K562 (cell line): ENCODE measurements around the gene KLHL35. TPM values are rescaled to one million over a fixed set of nuclear protein-coding genes. Genes with fewer than 3 reads are reported as not detected.

Source experiments
- ARID3A ChIP-seq: IDR thresholded peaks from 2 replicates; pipeline ENCODE4 v1.6.1; 2012; ENCODE audit warnings: low read depth, low read length, improper control_type of control experiment, borderline replicate concordance
- ARNT ChIP-seq, 2 experiments: fragments of 450-650 bp; IDR thresholded peaks; 2 replicates each; pipeline ENCODE4 v1.6.1; 2016; ENCODE audit warnings: mild to moderate bottlenecking in 1 of 2
- BRD9 ChIP-seq: fragments of 450-650 bp; IDR thresholded peaks from 2 replicates; pipeline ENCODE4 v1.6.1; 2018; ENCODE audit warnings: low read depth; ENCODE audit not compliant: partially characterized antibody
- E2F6 ChIP-seq, 2 experiments: IDR thresholded peaks; 2 replicates each; pipeline ENCODE4 v1.6.1; 2011; ENCODE audit warnings: borderline replicate concordance in 1 of 2, control low read depth in 1 of 2, low read depth in 1 of 2, low read length in 1 of 2, mild to moderate bottlenecking in 1 of 2, mixed read lengths in 1 of 2, moderate library complexity in 1 of 2; ENCODE audit not compliant: insufficient read depth in 1 of 2, insufficient read length in 1 of 2, poor library complexity in 1 of 2, severe bottlenecking in 1 of 2; ENCODE audit errors: extremely low read depth in 1 of 2
- HINFP ChIP-seq: fragments of 450-650 bp; conservative IDR thresholded peaks from 2 replicates; pipeline ENCODE4 v1.6.1; 2016; ENCODE audit warnings: missing genetic modification characterization, low read depth, mild to moderate bottlenecking, control low read depth, missing compliant biosample characterization
- MTA2 ChIP-seq: fragments of 450-650 bp; IDR thresholded peaks from 2 replicates; pipeline ENCODE4 v1.6.1; 2016; ENCODE audit warnings: low read depth
- RFX7 ChIP-seq: fragments of 250-450 bp; sonication (Bioruptor Pico); IDR thresholded peaks from 2 replicates; pipeline ENCODE4 v1.5.1; 2021; ENCODE audit warnings: mild to moderate bottlenecking
- SFPQ ChIP-seq: fragments of 200-400 bp; formaldehyde crosslinking; IDR thresholded peaks from 2 replicates; pipeline ENCODE4 v1.6.1; 2017; ENCODE audit warnings: mild to moderate bottlenecking, low read depth, low read length, moderate library complexity
- SMC3 ChIP-seq: conservative IDR thresholded peaks from 2 replicates; pipeline ENCODE4 v1.6.1; 2011; ENCODE audit warnings: low read depth, low read length, improper control_type of control experiment; ENCODE audit not compliant: insufficient read depth
- SP2 ChIP-seq: IDR thresholded peaks from 2 replicates; pipeline ENCODE4 v1.6.1; 2011; ENCODE audit warnings: mild to moderate bottlenecking, low read depth, low read length, moderate library complexity; ENCODE audit not compliant: poor library complexity, severe bottlenecking; ENCODE audit errors: extremely low read depth
- VEZF1 ChIP-seq: fragments of 200-800 bp; sonication (Bioruptor generic); IDR thresholded peaks from 2 replicates; pipeline ENCODE4 v1.6.1; 2017; ENCODE audit warnings: missing genetic modification characterization, missing compliant biosample characterization
- ZBTB49 ChIP-seq: sonication (generic); formaldehyde crosslinking; IDR thresholded peaks from 2 replicates; pipeline ENCODE4 v1.8.0; 2022; ENCODE audit warnings: missing genetic modification reagents, mild to moderate bottlenecking, borderline replicate concordance
- ZNF449 ChIP-seq: fragments of 250-450 bp; sonication (Bioruptor Pico); IDR thresholded peaks from 2 replicates; pipeline ENCODE4 v1.8.0; 2022; ENCODE audit warnings: moderate library complexity, mild to moderate bottlenecking, inconsistent platforms
- polyA plus RNA-seq, 8 experiments: library from polyadenylated mRNA; depleted of rRNA in 4 of 8; stranded (reverse) in 5 of 8; unstranded in 3 of 8; fragments of >200 nt; fragmentation: Nextera tagmentation in 2 of 8; fragmentation: Illumina TruSeq in 1 of 8; extraction: Ambion mirVana in 2 of 8; extraction: Trizol in 1 of 8; gene quantifications; 2 replicates each; pipeline versions ENCODE4 v1.2.1 to v1.2.3, GENCODE V29; 2011 to 2014; ENCODE audit warnings: inconsistent platforms in 1 of 8, missing spikeins in 1 of 8
- total RNA-seq, 7 experiments: library from RNA; depleted of rRNA in 6 of 7; stranded (reverse); fragments of >200 nt in 6 of 7; fragmentation: Illumina TruSeq in 2 of 7; extraction: Trizol in 2 of 7; gene quantifications; 2 replicates each; pipeline versions ENCODE4 v1.2.1 to v1.2.3, GENCODE V29; 2011 to 2021; ENCODE audit warnings: low replicate concordance in 1 of 7

Gene KLHL35
- total and polyA plus RNA-seq, 9 of the 15 experiments (the other 6 are each of a cell fraction or from before 2014, with no cell fraction given), result not detected

- TF ChIP-seq ZBTB49 (CRISPR knock-in tag), result no peak
- TF ChIP-seq HINFP (tag), result no peak
- TF ChIP-seq BRD9, result no peak
- TF ChIP-seq ARID3A, result peak; percentile 42; the same call in 1 of the 2 replicates
- TF ChIP-seq SFPQ, result no peak
- TF ChIP-seq ARNT (IDR thresholded peaks at IDR 0.05), result peak in 1 of 2 experiments; percentile 54; a peak in 1 of 4 replicates
- TF ChIP-seq SMC3, result no peak
- peak; percentile 63 for TF ChIP-seq VEZF1 (CRISPR knock-in tag)
- TF ChIP-seq E2F6 (IDR thresholded peaks at IDR 0.05; ENCODE audit: borderline replicate concordance in 1 of 2, extremely low read depth in 1 of 2, insufficient read depth in 1 of 2, insufficient read length in 1 of 2, low read depth in 1 of 2, low read length in 1 of 2, poor library complexity in 1 of 2, severe bottlenecking in 1 of 2), result no peak
- no peak for TF ChIP-seq SP2
- TF ChIP-seq RFX7 (CRISPR knock-in tag), result 0 out of 2 replicates have a peak, but pooled peaks have one; percentile 50
- TF ChIP-seq ZNF449 (CRISPR knock-in tag), result peak; percentile 72; the same call in 1 of the 2 replicates
- TF ChIP-seq MTA2, result peak; percentile 92
These were observed 26.6 kb downstream of the KLHL35 start (continued) for GRCh38 chr11:75406338-75406777.
